HG03159 (cell line): ENCODE measurements around the gene BCL10.

Source experiments
- ATAC-seq: cut with Tn5 transposase; IDR thresholded peaks from one replicate; pipeline ENCODE4 v1.9.1; 2021; ENCODE audit warnings: mild to moderate bottlenecking, moderate library complexity; ENCODE audit not compliant: unreplicated experiment

BCL10 gene

GRCh38 chr1:85276215-85276977 lies at the start of gene BCL10:
TSS of gene BCL10 (minus strand) at chr1:85276632. CDS start at chr1:85276352, 280 bp downstream.
- ATAC-seq: peak; percentile 97

DNA sequence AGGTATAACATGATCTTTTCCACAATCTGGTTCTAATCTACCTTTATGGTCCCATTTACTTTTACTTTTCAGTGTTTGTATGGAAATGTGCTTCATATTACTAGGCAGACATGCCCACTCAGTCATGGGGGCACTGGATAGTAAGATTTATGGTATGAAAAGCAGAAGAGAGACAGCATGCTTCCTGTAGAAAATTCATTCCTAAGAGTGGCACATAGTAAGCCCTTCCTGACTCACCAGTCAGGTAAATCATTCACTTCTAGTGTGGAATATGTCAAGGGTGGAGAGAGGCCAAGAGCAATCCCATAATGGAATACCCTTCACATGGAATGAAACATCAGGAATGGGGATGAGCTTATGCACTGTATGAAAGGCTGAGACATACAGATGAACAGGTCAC lies 49.5 kb upstream of the BCL10 start:
- no peak for ATAC-seq

GRCh38 chr1:85323770-85324169 lies 47.3 kb upstream of the BCL10 start:
- ATAC-seq: no peak

DNA sequence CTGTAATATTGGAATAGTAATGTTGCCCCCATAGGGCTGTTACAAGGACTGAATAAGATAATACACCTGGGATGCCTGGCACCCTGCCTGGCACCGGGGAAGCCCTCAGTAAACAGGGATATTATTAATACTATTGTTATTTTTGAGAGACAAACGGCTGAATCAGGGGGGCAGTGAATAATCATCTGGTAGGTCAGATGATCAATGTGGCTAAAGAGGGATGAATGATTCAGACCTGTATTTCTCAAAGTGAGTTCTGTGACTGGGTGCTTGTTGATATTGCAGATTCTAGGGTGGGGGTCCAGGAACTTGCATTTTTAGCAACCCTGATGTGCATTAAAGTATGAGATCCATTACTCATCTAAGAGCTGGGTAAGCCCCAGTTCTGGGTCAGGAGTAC lies 46.2 kb upstream of the BCL10 start:
- no peak for ATAC-seq

- no peak for ATAC-seq
These were observed 45.0 kb upstream of the BCL10 start for GRCh38 chr1:85321237-85321964.

- ATAC-seq: no peak
These were observed 44.1 kb upstream of the BCL10 start for GRCh38 chr1:85320371-85321131.

- no peak for ATAC-seq
These were observed 43.5 kb upstream of the BCL10 start for GRCh38 chr1:85319931-85320330.

- ATAC-seq: no peak
These were observed 43.1 kb upstream of the BCL10 start for GRCh38 chr1:85319491-85319890.

- no peak for ATAC-seq
These were observed 41.8 kb upstream of the BCL10 start for GRCh38 chr1:85318217-85318616.

- no peak for ATAC-seq
These were observed 41.1 kb upstream of the BCL10 start for GRCh38 chr1:85317560-85317959.

DNA sequence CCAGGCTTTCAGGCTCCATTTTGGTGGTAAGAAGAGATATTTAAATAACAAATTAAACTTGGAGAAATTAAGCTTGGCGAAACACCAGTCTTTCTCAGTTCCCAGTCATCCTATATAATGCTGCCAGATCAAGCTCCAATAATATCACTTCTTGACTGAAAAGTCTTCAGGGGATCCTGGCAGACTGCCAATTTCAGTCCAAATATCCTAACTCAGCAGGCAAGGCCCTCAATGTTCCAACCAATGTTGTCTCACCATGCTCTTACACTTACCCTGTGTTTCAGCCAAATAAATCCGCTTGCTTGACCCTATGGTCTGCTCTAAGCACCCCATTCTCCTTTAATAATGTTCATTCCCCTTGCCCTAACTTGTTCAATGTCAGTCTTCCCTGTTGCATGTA lies 39.9 kb upstream of the BCL10 start:
- ATAC-seq: no peak

DNA sequence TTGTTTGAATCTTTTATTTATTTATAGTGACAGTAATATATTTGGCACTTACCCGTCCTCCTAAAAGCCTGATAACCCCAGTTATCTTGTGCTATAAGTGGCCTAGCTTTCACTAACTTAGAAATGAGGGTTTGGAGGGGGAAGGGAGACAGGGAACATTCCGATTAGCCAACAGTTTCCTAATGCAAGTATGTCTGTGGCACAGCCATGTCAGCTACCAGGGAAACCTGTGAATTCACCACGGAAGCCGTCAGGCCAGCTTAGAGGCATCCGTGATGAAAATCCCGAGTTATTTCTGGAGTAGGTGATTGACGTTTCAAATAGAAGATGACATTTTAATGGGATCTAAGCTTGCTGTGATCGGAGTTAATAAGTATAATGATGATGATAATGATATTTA lies 39.4 kb upstream of the BCL10 start:
- ATAC-seq: no peak

GRCh38 chr1:85314726-85315125 lies 38.3 kb upstream of the BCL10 start:
- ATAC-seq: no peak

DNA sequence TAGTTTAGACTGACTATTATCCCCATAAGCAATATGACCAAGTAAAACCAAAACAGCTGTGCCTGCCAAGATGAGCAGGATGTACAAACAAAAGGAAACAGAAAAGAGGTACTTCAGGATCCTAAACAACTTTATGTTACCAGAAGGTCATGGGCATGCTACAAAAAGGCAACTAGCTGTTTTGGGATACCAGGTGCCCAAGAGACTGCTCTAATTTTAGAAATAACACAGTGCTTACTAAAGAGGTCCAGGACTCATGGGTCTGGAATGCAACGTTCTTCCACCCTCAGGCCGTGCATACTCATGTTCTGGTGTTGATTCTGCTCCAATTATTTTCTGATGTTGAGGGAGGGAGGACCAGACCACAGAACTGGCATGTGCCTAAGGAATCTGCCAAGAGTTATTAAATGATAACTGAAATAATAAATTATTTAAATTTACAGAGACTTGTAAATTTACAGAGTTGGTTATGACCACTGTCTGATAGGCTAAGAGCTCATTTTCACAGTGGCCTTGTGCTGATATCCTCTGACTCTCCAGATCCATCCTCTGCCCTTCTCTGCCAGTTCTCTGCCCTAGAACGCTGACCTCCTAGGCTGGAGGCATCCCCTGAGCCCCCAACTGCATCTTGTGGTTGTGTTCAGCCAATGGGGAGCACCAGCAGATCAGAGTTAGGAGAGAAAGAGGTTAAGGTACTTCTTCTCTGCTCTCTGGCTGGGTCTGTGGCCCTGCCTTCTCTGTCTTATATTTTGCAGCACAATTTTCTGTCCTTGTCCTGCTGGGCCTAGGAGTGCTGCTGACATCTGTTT lies 37.7 kb upstream of the BCL10 start:
- ATAC-seq: no peak

DNA sequence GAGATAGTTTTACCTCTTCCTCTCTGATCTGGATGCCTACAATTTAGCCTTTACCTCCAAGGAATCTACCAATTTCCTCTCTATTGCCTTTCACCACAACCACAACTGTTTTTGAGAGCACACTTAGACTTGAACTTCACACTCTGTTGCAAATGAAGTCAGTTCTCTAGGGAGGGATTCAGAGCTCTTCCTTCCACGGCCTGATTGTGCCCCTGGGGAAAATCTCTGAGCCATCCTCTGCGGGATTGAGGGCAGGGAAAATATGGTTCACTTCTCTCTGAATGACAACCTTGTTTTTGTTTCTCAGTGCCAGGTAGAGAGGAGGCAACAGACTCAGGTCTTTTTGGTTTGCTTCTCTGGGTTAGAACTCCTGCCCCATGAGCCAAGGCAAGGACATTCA lies 35.4 kb upstream of the BCL10 start:
- ATAC-seq: no peak

- no peak for ATAC-seq
These were observed 32.5 kb upstream of the BCL10 start for GRCh38 chr1:85308833-85309350.

DNA sequence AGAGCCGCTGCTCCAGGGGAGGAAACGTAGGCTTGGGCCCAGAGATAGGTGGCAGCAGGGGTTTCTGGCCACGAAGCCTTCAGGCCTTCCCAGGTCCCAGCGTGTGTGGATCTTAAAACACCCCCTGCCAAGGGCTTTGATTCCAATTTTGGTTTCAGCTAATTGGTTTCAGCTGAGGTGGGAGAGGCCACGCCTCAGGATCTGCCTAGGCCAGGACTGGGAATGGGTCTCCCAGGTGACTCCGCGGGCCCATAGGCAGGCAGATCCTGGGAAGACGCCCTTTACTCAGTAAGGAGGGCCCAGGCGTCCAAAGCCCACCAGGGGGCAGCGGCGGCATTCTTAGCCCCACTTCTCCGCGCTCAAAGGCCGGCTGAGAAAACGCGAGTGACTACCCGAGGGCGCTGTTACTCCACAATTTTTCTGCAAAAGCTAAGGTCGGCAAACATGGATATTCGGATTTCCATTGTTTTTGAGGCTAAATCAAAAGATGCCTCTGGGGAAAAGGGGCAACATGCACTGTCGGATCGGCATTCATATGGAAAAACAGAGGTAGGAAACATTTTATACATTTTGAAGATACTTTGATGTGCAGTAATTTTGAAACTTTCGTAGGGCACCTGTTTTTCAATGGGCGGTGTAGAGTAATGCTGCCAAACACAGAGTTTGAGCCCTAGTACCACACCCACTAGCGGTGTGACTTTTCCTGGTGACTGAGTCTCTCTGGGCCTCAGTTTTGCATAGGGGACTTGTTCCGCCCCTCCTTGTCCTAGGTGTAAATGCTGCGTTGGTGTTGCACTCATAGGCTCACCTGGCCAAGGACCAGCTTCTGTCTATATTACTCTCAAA lies 31.8 kb upstream of the BCL10 start:
- peak; percentile 87 for ATAC-seq

- no peak for ATAC-seq
These were observed 29.8 kb upstream of the BCL10 start for GRCh38 chr1:85306236-85306635.

DNA sequence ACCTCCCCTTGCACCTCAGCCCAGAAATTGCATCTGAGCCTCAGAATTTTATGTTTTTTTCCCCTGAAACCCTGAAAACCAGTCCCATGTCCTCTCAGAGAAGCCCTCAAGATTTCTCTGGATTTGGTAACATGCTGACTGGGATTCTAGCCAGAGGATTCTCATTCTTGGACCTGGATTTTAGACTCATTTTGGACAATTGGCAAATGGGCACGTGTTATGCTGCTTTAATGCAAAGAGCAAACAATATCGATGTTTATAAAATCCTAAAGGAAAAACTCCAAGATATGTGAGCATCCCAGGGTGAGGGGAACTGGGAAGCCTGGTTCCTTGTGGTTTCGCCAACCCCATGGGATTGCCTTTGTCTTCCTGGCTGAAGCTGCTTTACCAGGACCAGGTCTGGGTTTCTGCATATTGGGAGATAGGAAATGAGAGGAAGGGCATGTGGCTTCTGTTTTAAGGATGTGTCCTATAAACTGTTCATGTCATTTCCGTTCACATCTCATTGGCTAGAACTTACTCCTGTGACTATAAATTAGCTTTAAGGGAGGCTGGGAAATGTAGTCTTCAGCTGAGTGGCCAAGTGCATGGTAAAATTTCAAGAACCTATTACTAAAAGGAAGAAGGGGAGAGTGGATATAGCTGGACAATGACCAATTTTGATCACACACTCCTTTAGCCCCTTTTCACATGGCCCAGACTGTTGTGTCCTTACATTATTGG lies 27.2 kb upstream of the BCL10 start:
- ATAC-seq: no peak
